GM21515 (cell line): ENCODE data around the gene TTC13.

Experiments used
- ATAC-seq: cut with Tn5 transposase; IDR thresholded peaks from one replicate; pipeline ENCODE4 v1.9.1; 2021; ENCODE audit not compliant: unreplicated experiment

TTC13 gene

GRCh38 chr1:230857077-230857476 is 121.6 kb downstream of the TTC13 start:
- ATAC-seq, result no peak
